ENCODE measurements around the gene NOL8. TPM values are rescaled to one million over a fixed set of nuclear protein-coding genes. Genes with fewer than 3 reads are reported as not detected.

NOL8 gene
- total and polyA plus RNA-seq, 2 donors (not counting 1 experiment from before 2014, with no cell fraction given), result 19.9 to 91.0 TPM

- H3K79me2 ChIP-seq (ENCODE audit: control insufficient read depth, insufficient read depth, low read length), result no peaks in the 10 kb centered on the region
- Mint-ChIP-seq H3K4me1 (no peaks in the 10 kb centered on the region), H3K27me3 (no peaks in the 10 kb centered on the region), H3K27ac (no peak overlapping the region), H3K4me3 (no peak overlapping the region), H3K9me3 (ENCODE audit: insufficient read depth) (no peaks in the 10 kb centered on the region)
- POLR2A ChIA-PET, result no interaction called here
- no peak overlapping the region for H3K9ac ChIP-seq (ENCODE audit: low read length)
- 100% methylated on average over 2 of the region's 2 CpGs for WGBS (ENCODE audit: insufficient coverage)
- H3K4me3 ChIP-seq (ENCODE audit: control extremely low read depth in 1 of 5, extremely low read depth in 1 of 5, insufficient read depth in 1 of 5, low read depth in 2 of 5, low read length in 4 of 5), result no peak overlapping the region
- no peak for TF ChIP-seq EZH2 (IDR thresholded peaks at IDR 0.05; ENCODE audit: borderline replicate concordance, insufficient read depth, low read depth, low read length, poor library complexity, severe bottlenecking)
- TF ChIP-seq CTCF (IDR thresholded peaks at IDR 0.05), result no peak
- no peak for ATAC-seq (ENCODE audit: low read depth)
- no peaks in the 10 kb centered on the region for H4K20me1 ChIP-seq (ENCODE audit: control insufficient read depth, insufficient read depth, low read length, poor library complexity, severe bottlenecking)
- H3K9me3 ChIP-seq (ENCODE audit: control extremely low read depth in 1 of 3, control insufficient read depth in 2 of 3, insufficient read depth in 1 of 3, low read length in 2 of 3), result no peaks in the 10 kb centered on the region
- H2AFZ ChIP-seq (ENCODE audit: insufficient read depth, low read depth, low read length, poor library complexity, severe bottlenecking), result no peak overlapping the region
- peaks cover 0 to 89% of the 10 kb centered on the region in 2 experiments for H3K36me3 ChIP-seq (replicated peaks in 1 of 2; ENCODE audit: control extremely low read depth in 1 of 2, control insufficient read depth in 1 of 2, extremely low read depth in 1 of 2, insufficient read depth in 2 of 2, low read length in 1 of 2)
- no peak for DNase-seq
- intact Hi-C loops (cut with micrococcal nuclease), result no loop called here
- CTCF ChIA-PET, result no interaction called here
- H3K27ac ChIP-seq (ENCODE audit: low read length in 2 of 2), result no peak overlapping the region
- H3K4me1 ChIP-seq (ENCODE audit: control insufficient read depth in 2 of 2, insufficient read depth in 2 of 2, low read length in 2 of 2), result no peaks in the 10 kb centered on the region
- no peak overlapping the region for H3K4me2 ChIP-seq (replicated peaks; ENCODE audit: low read depth, low read length, poor library complexity, severe bottlenecking)
- H3K27me3 ChIP-seq (replicated peaks in 1 of 4; ENCODE audit: control extremely low read depth in 1 of 4, control insufficient read depth in 3 of 4, insufficient read depth in 4 of 4, low read length in 3 of 4), result no peaks in the 10 kb centered on the region
Measured at GRCh38 chr9:92257327-92257726, 67.8 kb downstream of the NOL8 start.

- no peaks in the 10 kb centered on the region for H3K9me3 Mint-ChIP-seq (ENCODE audit: insufficient read depth)
- intact Hi-C loops (cut with micrococcal nuclease), result no loop called here
- POLR2A ChIA-PET, result no interaction called here
- no peak overlapping the region for H3K27ac ChIP-seq (ENCODE audit: low read length in 2 of 2)
- peaks cover 0 to 91% of the 10 kb centered on the region in 2 experiments for H3K36me3 ChIP-seq (replicated peaks in 1 of 2; ENCODE audit: control extremely low read depth in 1 of 2, control insufficient read depth in 1 of 2, extremely low read depth in 1 of 2, insufficient read depth in 2 of 2, low read length in 1 of 2)
- CTCF ChIA-PET, result no interaction called here
- no peaks in the 10 kb centered on the region for H4K20me1 ChIP-seq (ENCODE audit: control insufficient read depth, insufficient read depth, low read length, poor library complexity, severe bottlenecking)
- TF ChIP-seq CTCF (IDR thresholded peaks at IDR 0.05), result no peak
- H2AFZ ChIP-seq (ENCODE audit: insufficient read depth, low read depth, low read length, poor library complexity, severe bottlenecking), result no peak overlapping the region
- H3K27me3 ChIP-seq (replicated peaks in 1 of 4; ENCODE audit: control extremely low read depth in 1 of 4, control insufficient read depth in 3 of 4, insufficient read depth in 4 of 4, low read length in 3 of 4), result no peaks in the 10 kb centered on the region
- no peaks in the 10 kb centered on the region for H3K79me2 ChIP-seq (ENCODE audit: control insufficient read depth, insufficient read depth, low read length)
- no peaks in the 10 kb centered on the region for H3K4me1 ChIP-seq (ENCODE audit: control insufficient read depth in 2 of 2, insufficient read depth in 2 of 2, low read length in 2 of 2)
- H3K4me2 ChIP-seq (replicated peaks; ENCODE audit: low read depth, low read length, poor library complexity, severe bottlenecking), result no peak overlapping the region
- DNase-seq (no peak), ATAC-seq (ENCODE audit: low read depth) (no peak)
- H3K27ac Mint-ChIP-seq, result no peak overlapping the region
- H3K4me3 Mint-ChIP-seq, result no peak overlapping the region
- H3K4me3 ChIP-seq (ENCODE audit: control extremely low read depth in 1 of 5, extremely low read depth in 1 of 5, insufficient read depth in 1 of 5, low read depth in 2 of 5, low read length in 4 of 5), result no peak overlapping the region
- H3K9ac ChIP-seq (ENCODE audit: low read length), result no peak overlapping the region
- H3K4me1 Mint-ChIP-seq, result no peaks in the 10 kb centered on the region
- H3K27me3 Mint-ChIP-seq, result no peaks in the 10 kb centered on the region
- H3K9me3 ChIP-seq (ENCODE audit: control extremely low read depth in 1 of 3, control insufficient read depth in 2 of 3, insufficient read depth in 1 of 3, low read length in 2 of 3), result no peaks in the 10 kb centered on the region
- WGBS (ENCODE audit: insufficient coverage), result 92% methylated on average over 18 of the region's 19 CpGs
Measured at GRCh38 chr9:92254381-92255337, 70.5 kb downstream of the NOL8 start.
